Tibial nerve (tissue), 4 donors: ENCODE results near the gene PELI2. TPM values are rescaled to one million over a fixed set of nuclear protein-coding genes. Genes with fewer than 3 reads are reported as not detected.

Experiments used
- DNase-seq, 2 donors: peaks; one replicate each; pipeline ENCODE4 v3.0.0-alpha.2; 2019; ENCODE audit warnings: low spot score in 2 of 2
- H3K27ac ChIP-seq, 4 donors: fragments of 200-600 bp; sonication (generic) in 3 of 4; one replicate each; pipeline ENCODE4 v1.5.1; 2017 to 2019; ENCODE audit warnings: mild to moderate bottlenecking in 1 of 4
- H3K27me3 ChIP-seq, 2 donors: fragments of 200-600 bp; sonication (generic) in 1 of 2; one replicate each; pipeline versions ENCODE4 v1.5.1 to v1.6.0; 2017 to 2019
- H3K36me3 ChIP-seq, 3 donors: fragments of 200-600 bp; sonication (generic); one replicate each; pipeline ENCODE4 v1.5.1; 2018 to 2019
- H3K4me1 ChIP-seq, 4 donors: fragments of 200-600 bp; sonication (generic) in 3 of 4; one replicate each; pipeline ENCODE4 v1.5.1; 2017 to 2019
- H3K4me3 ChIP-seq, 4 donors: fragments of 200-600 bp; sonication (generic) in 3 of 4; one replicate each; pipeline ENCODE4 v1.5.1; 2017 to 2019; ENCODE audit warnings: mild to moderate bottlenecking in 1 of 4, moderate library complexity in 1 of 4
- H3K9me3 ChIP-seq, 4 donors: fragments of 200-600 bp; sonication (generic) in 3 of 4; one replicate each; pipeline ENCODE4 v1.5.1; 2017 to 2019
- EP300 ChIP-seq, 2 donors: sonication (generic); formaldehyde crosslinking; IDR thresholded peaks; one replicate each; pipeline ENCODE4 v1.6.1; 2017; ENCODE audit warnings: antibody characterized with exemption in 2 of 2, mild to moderate bottlenecking in 1 of 2
- POLR2A ChIP-seq, 2 donors: fragments of 450-650 bp; IDR thresholded peaks; one replicate each; pipeline ENCODE4 v1.6.1; 2017; ENCODE audit warnings: antibody characterized with exemption in 2 of 2, mild to moderate bottlenecking in 2 of 2, moderate library complexity in 2 of 2
- WGBS, 2 donors: methylation state at CpG; one replicate each; pipeline ENCODE4 v1.1.5; 2018; 5-methylcytosine and 5-hydroxymethylcytosine counted together
- total RNA-seq, 4 donors: library from RNA; depleted of rRNA; stranded (reverse); fragments of >200 nt; gene quantifications; one replicate each; pipeline ENCODE4 v1.1.0, GENCODE V29; 2016
- TF ChIP-seq, protein P1 (sequence below), 5 experiments: fragments of 200-600 bp in 3 of 5; fragments of 450-650 bp in 2 of 5; sonication (generic) in 3 of 5; IDR thresholded peaks; one replicate each; pipeline ENCODE4 v1.5.1; 2016 to 2019; ENCODE audit warnings: antibody characterized with exemption in 5 of 5, mild to moderate bottlenecking in 3 of 5, moderate library complexity in 2 of 5

The PELI2 gene
- total RNA-seq, 4 donors from 2014 or later, result 20.1 to 42.3 (median 35.1) TPM

DNA sequence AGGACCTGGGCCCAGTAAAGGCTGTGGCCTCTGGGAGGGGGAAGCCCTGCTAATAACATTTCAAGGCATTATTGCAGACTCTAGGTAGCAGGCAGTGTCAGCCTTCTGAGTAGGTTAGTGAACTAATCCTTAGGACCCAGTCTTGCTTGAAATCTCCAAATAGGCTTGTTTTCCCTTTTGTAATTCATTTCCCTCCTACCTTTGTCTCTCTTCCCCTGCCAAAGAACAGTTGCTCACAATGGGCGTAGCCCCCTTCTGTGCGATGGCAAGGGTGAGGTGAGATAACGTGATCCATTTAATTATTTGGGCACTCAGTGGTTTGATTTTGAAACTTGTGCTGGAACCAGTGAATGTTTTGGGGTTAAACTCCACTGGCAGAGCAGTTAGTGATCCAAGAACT lies 10.9 kb downstream of the PELI2 start:
- TF ChIP-seq POLR2A (IDR thresholded peaks at IDR 0.05), result no peak
- no peak for TF ChIP-seq EP300 (IDR thresholded peaks at IDR 0.05)
- TF ChIP-seq, protein P1, sequence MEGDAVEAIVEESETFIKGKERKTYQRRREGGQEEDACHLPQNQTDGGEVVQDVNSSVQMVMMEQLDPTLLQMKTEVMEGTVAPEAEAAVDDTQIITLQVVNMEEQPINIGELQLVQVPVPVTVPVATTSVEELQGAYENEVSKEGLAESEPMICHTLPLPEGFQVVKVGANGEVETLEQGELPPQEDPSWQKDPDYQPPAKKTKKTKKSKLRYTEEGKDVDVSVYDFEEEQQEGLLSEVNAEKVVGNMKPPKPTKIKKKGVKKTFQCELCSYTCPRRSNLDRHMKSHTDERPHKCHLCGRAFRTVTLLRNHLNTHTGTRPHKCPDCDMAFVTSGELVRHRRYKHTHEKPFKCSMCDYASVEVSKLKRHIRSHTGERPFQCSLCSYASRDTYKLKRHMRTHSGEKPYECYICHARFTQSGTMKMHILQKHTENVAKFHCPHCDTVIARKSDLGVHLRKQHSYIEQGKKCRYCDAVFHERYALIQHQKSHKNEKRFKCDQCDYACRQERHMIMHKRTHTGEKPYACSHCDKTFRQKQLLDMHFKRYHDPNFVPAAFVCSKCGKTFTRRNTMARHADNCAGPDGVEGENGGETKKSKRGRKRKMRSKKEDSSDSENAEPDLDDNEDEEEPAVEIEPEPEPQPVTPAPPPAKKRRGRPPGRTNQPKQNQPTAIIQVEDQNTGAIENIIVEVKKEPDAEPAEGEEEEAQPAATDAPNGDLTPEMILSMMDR (IDR thresholded peaks at IDR 0.05), result no peak
- H3K27me3 ChIP-seq, result no peaks in the 10 kb centered on the region
- no peak overlapping the region for H3K4me3 ChIP-seq
- no peak for DNase-seq
- WGBS, 2 donors, result 83 to 90% methylated on average over 3 of the region's 3 CpGs
- no peaks in the 10 kb centered on the region for H3K9me3 ChIP-seq
- H3K4me1 ChIP-seq, result peaks cover 0 to 87% (median 23%) of the 10 kb centered on the region in 4 donors
- no peak overlapping the region for H3K27ac ChIP-seq
- H3K36me3 ChIP-seq, result no peaks in the 10 kb centered on the region

DNA sequence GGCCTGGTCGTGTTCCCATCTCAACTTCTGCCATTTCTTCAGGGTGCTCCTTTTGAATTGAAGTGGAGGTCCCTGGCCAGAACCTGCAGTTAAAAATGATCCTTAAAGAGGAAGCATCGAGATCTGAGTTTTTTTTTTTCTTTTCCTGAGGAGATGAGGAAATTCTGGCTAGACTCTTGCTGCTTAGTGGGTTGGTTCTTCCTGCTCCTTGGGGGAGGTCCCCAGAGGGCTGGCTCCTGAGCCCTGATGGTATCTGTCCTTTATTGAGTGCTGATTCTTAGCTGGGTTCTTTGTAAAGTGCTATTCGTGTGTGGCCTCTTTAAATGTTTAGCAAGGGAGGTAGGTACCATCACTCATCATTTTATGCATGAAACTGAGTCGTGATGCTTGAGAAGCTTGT lies 11.7 kb downstream of the PELI2 start:
- Histone ChIP-seq H3K4me3 (no peak overlapping the region), H3K36me3 (no peaks in the 10 kb centered on the region), H3K27me3 (no peaks in the 10 kb centered on the region), H3K9me3 (no peaks in the 10 kb centered on the region), H3K27ac (no peak overlapping the region), H3K4me1 (peaks cover 0 to 86% (median 25%) of the 10 kb centered on the region in 4 donors)
- peak in 1 of 2 donors; percentile 11 for TF ChIP-seq EP300 (IDR thresholded peaks at IDR 0.05)
- no peak for TF ChIP-seq POLR2A (IDR thresholded peaks at IDR 0.05)
- 34 to 48% methylated on average over 4 of the region's 4 CpGs for WGBS, 2 donors
- no peak for DNase-seq

DNA sequence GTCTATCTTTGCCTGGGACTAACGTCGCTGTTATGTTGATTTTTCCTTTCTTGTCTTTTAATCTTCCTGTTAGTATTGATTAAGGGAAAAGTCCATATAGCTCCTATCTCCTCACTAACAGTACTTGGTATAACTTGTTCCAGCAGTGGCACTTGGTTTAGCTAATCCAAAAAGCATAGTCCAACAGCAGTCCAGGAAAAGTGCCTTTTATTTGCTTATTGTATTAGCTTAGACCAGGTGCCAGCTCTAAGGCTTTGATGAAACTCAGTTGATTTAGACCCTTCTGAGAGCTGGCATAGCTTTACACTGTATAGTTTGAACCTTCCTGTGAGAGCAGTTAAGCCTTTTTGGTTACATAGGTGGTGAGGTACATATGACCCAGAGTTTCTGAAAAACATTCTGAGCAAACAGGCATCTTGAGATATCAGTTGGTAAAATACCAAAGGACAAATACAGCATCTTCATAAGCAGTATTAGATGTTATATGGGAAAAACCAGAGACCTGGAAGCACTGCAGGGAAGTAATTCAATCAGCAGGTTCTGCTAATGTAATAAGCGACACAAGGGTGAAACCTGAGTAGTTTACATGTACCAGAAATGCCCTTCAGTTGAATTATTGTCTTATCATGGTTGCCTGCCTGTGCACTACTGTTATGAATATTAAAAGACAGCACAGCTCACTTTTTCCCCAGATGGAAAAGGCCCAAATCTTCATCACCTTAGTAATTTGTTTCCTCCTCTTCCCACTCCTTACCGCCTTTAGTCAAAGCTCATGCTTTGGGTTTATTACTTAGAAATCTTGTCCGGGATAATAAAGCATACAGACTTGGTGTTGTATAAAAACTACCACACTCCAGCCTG lies 13.0 kb downstream of the PELI2 start:
- 67 to 76% methylated on average over 5 of the region's 5 CpGs for WGBS, 2 donors
- H3K4me3 ChIP-seq, result no peak overlapping the region
- H3K27me3 ChIP-seq, result no peaks in the 10 kb centered on the region
- TF ChIP-seq EP300 (IDR thresholded peaks at IDR 0.05) (no peak), POLR2A (IDR thresholded peaks at IDR 0.05) (no peak)
- TF ChIP-seq, protein P1 (IDR thresholded peaks at IDR 0.05), result no peak
- DNase-seq, result no peak
- no peaks in the 10 kb centered on the region for H3K9me3 ChIP-seq
- no peaks in the 10 kb centered on the region for H3K36me3 ChIP-seq
- H3K4me1 ChIP-seq, result peaks cover 0 to 90% (median 23%) of the 10 kb centered on the region in 4 donors
- H3K27ac ChIP-seq, result peak overlapping the region in 1 of 4 donors; percentile 16

DNA sequence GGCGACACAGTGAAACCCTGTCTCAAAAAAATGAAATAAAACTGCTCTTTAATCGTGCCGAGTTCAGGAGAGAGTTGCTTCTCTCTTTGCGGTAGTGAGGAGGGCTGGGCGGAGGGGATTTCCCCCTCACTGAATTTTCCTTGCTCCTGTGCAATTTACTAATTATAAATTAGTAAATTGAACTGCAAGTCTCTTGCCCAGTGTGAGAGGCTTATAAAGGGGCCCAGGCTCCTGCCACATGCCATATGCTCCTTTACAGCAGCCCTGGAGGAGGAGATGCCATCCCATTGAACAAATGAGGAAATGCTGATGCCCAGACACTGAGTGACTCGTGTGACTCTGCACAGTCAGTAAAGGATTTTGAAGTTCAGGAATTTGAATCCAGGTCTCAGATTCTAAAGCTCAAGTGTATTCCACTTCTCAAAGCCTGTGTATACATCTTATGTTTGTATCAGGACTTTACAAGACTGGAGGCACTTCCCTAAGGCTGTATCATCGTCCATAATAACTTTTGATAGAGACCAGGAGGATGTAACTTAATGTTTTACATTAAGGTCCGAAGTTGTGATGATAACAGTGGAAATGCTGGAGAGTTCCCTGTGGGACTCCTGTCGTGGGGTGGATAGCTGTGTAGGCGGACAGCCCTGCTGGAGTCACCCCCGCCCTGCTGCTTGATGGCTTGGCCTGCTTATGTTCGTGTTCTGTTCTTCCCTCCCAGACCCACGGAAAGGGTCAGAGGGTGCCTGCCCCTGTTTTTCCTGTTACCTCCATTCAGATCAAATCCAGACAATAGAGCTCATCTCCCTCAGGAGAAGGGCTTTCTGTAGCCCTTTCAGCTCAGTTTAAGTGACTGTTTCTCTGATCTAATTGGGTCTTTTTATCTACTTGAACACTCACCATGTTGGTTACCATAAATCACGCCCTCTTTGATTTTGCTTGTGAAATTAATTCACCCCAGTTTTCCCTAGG lies 13.9 kb downstream of the PELI2 start:
- DNase-seq, result no peak
- Histone ChIP-seq H3K36me3 (no peaks in the 10 kb centered on the region), H3K27me3 (no peaks in the 10 kb centered on the region), H3K4me1 (peaks cover 0 to 90% (median 24%) of the 10 kb centered on the region in 4 donors), H3K9me3 (no peaks in the 10 kb centered on the region), H3K4me3 (no peak overlapping the region), H3K27ac (peak overlapping the region in 2 of 4 donors; percentile 16 to 42)
- WGBS, 2 donors, result 59 to 67% methylated on average over 14 of the region's 14 CpGs
- TF ChIP-seq POLR2A (IDR thresholded peaks at IDR 0.05) (no peak), EP300 (IDR thresholded peaks at IDR 0.05) (no peak)
- TF ChIP-seq, protein P1 (IDR thresholded peaks at IDR 0.05), result no peak

DNA sequence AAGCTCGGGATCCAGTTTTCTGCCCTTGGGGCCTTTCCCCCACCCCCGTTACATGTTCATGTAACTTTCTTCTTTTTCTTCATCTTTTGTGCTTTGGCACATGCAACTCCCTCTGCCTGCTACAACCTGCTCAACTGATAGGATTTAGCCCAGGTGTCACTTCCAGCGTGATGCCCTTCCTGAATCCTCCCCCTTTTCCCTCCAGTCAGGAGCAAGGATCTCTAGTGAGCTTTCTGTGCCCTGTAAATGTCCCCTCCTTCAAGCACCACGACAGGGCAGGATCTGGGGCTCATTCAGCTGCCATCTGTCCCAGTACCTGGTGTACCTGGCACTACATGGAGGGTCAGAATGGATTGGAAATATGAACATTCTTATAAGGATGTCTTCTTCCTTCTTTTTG lies 15.3 kb downstream of the PELI2 start:
- WGBS, 2 donors, result 62 to 85% methylated on average over 4 of the region's 4 CpGs
- H3K4me1 ChIP-seq, result peaks cover 0 to 91% (median 24%) of the 10 kb centered on the region in 4 donors
- no peak for DNase-seq

More for the DNA sequence above, 15.3 kb downstream of the PELI2 start:
- Histone ChIP-seq H3K27me3 (no peaks in the 10 kb centered on the region), H3K4me3 (no peak overlapping the region), H3K27ac (peak overlapping the region in 1 of 4 donors; percentile 16), H3K9me3 (no peaks in the 10 kb centered on the region), H3K36me3 (no peaks in the 10 kb centered on the region)
- TF ChIP-seq, protein P1 (IDR thresholded peaks at IDR 0.05), result no peak
- no peak for TF ChIP-seq EP300 (IDR thresholded peaks at IDR 0.05)
- TF ChIP-seq POLR2A (IDR thresholded peaks at IDR 0.05), result no peak
